MCF 10A (cell line): ENCODE measurements around the gene CPLX3. TPM values are rescaled to one million over a fixed set of nuclear protein-coding genes. Genes with fewer than 3 reads are reported as not detected.

Source experiments
- BruUV-seq: library from RNA; stranded (reverse); fragments of 400-500 nt; replicated peaks from 2 replicates; lab custom pipeline; 2021; lab: Mats Ljungman, UMichigan
- CTCF ChIA-PET: fragments of 300-600 bp; sonication (Branson Sonifier 250); formaldehyde crosslinking; extraction: SDS; loops from one replicate; lab custom pipeline; 2021; ENCODE audit warnings: antibody characterized with exemption, inconsistent platforms; lab: Yijun Ruan, JAX
- POLR2A ChIA-PET: fragments of 300-600, 350-650 bp; sonication (Branson Sonifier 250); formaldehyde crosslinking; extraction: SDS; loops from one replicate; lab custom pipeline; 2020; ENCODE audit warnings: antibody characterized with exemption, inconsistent platforms; lab: Yijun Ruan, JAX
- DNase-seq: peaks from one replicate; pipeline ENCODE4 v3.0.0-alpha.2; 2018; ENCODE audit not compliant: unreplicated experiment
- H3K27ac Mint-ChIP-seq: one replicate; pipeline ENCODE4 v1.8.0; 2022; ENCODE audit warnings: mild to moderate bottlenecking, low read depth, mixed read lengths; ENCODE audit not compliant: unreplicated experiment
- H3K27me3 Mint-ChIP-seq: one replicate; pipeline ENCODE4 v1.8.0; 2022; ENCODE audit warnings: mixed read lengths; ENCODE audit not compliant: insufficient read depth, unreplicated experiment
- H3K36me3 Mint-ChIP-seq: one replicate; pipeline ENCODE4 v1.8.0; 2022; ENCODE audit warnings: mild to moderate bottlenecking, moderate library complexity, mixed read lengths; ENCODE audit not compliant: insufficient read depth, unreplicated experiment
- H3K4me1 Mint-ChIP-seq: one replicate; pipeline ENCODE4 v1.8.0; 2022; ENCODE audit warnings: mixed read lengths; ENCODE audit not compliant: insufficient read depth, unreplicated experiment
- H3K4me3 Mint-ChIP-seq: one replicate; pipeline ENCODE4 v1.8.0; 2022; ENCODE audit warnings: mild to moderate bottlenecking, moderate library complexity, mixed read lengths; ENCODE audit not compliant: unreplicated experiment
- H3K9me3 Mint-ChIP-seq: one replicate; pipeline ENCODE4 v1.8.0; 2022; ENCODE audit warnings: mixed read lengths; ENCODE audit not compliant: unreplicated experiment
- CTCF ChIP-seq: fragments of 200-600 bp; IDR thresholded peaks from one replicate; pipeline ENCODE4 v1.8.0; 2022; ENCODE audit warnings: antibody characterized with exemption, mild to moderate bottlenecking; ENCODE audit not compliant: unreplicated experiment
- intact Hi-C: fragments of 100-400 bp; cut with micrococcal nuclease; formaldehyde crosslinking; loops from 2 replicates; pipeline ENCODE4 v1.14.1; 2022
- total RNA-seq: library from RNA; stranded (reverse); gene quantifications from 2 replicates; pipeline ENCODE4 v1.2.3, GENCODE V29; 2022

CPLX3 gene
- total RNA-seq, 1 experiment from 2014 or later: not detected

- Mint-ChIP-seq H3K4me1 (no peaks in the 10 kb centered on the region), H3K27me3 (no peaks in the 10 kb centered on the region), H3K36me3 (peaks cover 28% of the 10 kb centered on the region), H3K4me3 (no peak overlapping the region), H3K9me3 (no peaks in the 10 kb centered on the region), H3K27ac (no peak overlapping the region)
- ChIA-PET CTCF (interaction anchor here (0.5 to 0.6 kb wide), 2 partner anchors 87 to 819 kb away, joined by 3 to 5 read pairs; no protein-coding TSS in a partner anchor), POLR2A (interaction anchor here (0.6 to 0.9 kb wide), 3 partner anchors 28 to 49 kb away, joined by 3 to 5 read pairs (median 3); no protein-coding TSS in a partner anchor)
- no peak for TF ChIP-seq CTCF
- no peak for DNase-seq
- BruUV-seq: no TSS peak
- intact Hi-C loops: no loop called here
These were observed 30.1 kb downstream of the CPLX3 start for GRCh38 chr15:74856537-74856936.

GRCh38 chr15:74857082-74857655 lies 30.7 kb downstream of the CPLX3 start:
- DNase-seq: no peak
- Mint-ChIP-seq H3K4me1 (no peaks in the 10 kb centered on the region), H3K4me3 (no peak overlapping the region), H3K27me3 (no peaks in the 10 kb centered on the region), H3K9me3 (no peaks in the 10 kb centered on the region), H3K27ac (no peak overlapping the region), H3K36me3 (peaks cover 21% of the 10 kb centered on the region)
- TF ChIP-seq CTCF: no peak
- ChIA-PET CTCF (interaction anchor here (0.6 kb wide), 1 partner anchor 88 kb away, joined by 5 read pairs; no protein-coding TSS in a partner anchor), POLR2A (interaction anchor here (0.6 to 4.2 kb wide), 3 partner anchors 13 to 49 kb away, joined by 3 to 19 read pairs (median 3); no protein-coding TSS in a partner anchor)
- intact Hi-C loops: no loop called here
- BruUV-seq: no TSS peak

- peaks cover 18% of the 10 kb centered on the region for H3K36me3 Mint-ChIP-seq
- DNase-seq: no peak
- no peak for TF ChIP-seq CTCF
- H3K9me3 Mint-ChIP-seq: no peaks in the 10 kb centered on the region
- no peak overlapping the region for H3K4me3 Mint-ChIP-seq
- intact Hi-C loops: no loop called here
- ChIA-PET POLR2A (interaction anchor here (0.7 to 4.2 kb wide), 3 partner anchors 9 to 49 kb away, joined by 3 to 19 read pairs (median 3); partner anchors contain the start of gene FAM219B), CTCF (interaction anchor here (0.8 to 1.8 kb wide), 2 partner anchors 9 to 58 kb away, joined by 3 to 4 read pairs; no protein-coding TSS in a partner anchor)
- H3K27me3 Mint-ChIP-seq: no peaks in the 10 kb centered on the region
- BruUV-seq: no TSS peak
- no peak overlapping the region for H3K27ac Mint-ChIP-seq
- no peaks in the 10 kb centered on the region for H3K4me1 Mint-ChIP-seq
These were observed 31.4 kb downstream of the CPLX3 start for GRCh38 chr15:74857671-74858368.

GRCh38 chr15:74858369-74858740 lies 31.9 kb downstream of the CPLX3 start:
- H3K9me3 Mint-ChIP-seq: no peaks in the 10 kb centered on the region
- intact Hi-C loops: no loop called here
- ChIA-PET POLR2A (interaction anchor here (0.7 to 4.2 kb wide), 3 partner anchors 9 to 48 kb away, joined by 3 to 19 read pairs (median 3); partner anchors contain the start of gene FAM219B), CTCF (interaction anchor here (0.8 to 1.8 kb wide), 3 partner anchors 9 to 58 kb away, joined by 3 to 4 read pairs (median 3); no protein-coding TSS in a partner anchor)
- DNase-seq: no peak
- no peak overlapping the region for H3K27ac Mint-ChIP-seq
- no TSS peak for BruUV-seq
- H3K36me3 Mint-ChIP-seq: peaks cover 15% of the 10 kb centered on the region
- H3K4me1 Mint-ChIP-seq: peaks cover under 1% of the 10 kb centered on the region
- no peak overlapping the region for H3K4me3 Mint-ChIP-seq
- no peak for TF ChIP-seq CTCF
- H3K27me3 Mint-ChIP-seq: no peaks in the 10 kb centered on the region
